Panc1 (cell line): ENCODE measurements around the gene ANAPC15. TPM values are rescaled to one million over a fixed set of nuclear protein-coding genes. Genes with fewer than 3 reads are reported as not detected.

Experiments used
- ATAC-seq: fragments of 200-7000 bp; cut with Tn5 transposase; 2 replicates; pipeline ENCODE4 v1.9.1; 2020; ENCODE audit warnings: mild to moderate bottlenecking, moderate library complexity
- BruUV-seq: library from RNA; stranded (reverse); fragments of 400-500 nt; replicated peaks from 2 replicates; lab custom pipeline; 2021; lab: Mats Ljungman, UMichigan
- CTCF ChIA-PET: fragments of 300-600 bp; sonication (Branson Sonifier 250); formaldehyde crosslinking; loops from one replicate; lab custom pipeline; 2022; ENCODE audit warnings: antibody characterized with exemption; lab: Charles Lee
- POLR2A ChIA-PET: fragments of 300-600 bp; sonication (Branson Sonifier 250); formaldehyde crosslinking; loops from one replicate; lab custom pipeline; 2022; ENCODE audit warnings: antibody characterized with exemption; lab: Charles Lee
- DNase-seq: peaks from one replicate; pipeline ENCODE4 v3.0.0-alpha.2; 2010; ENCODE audit warnings: low read depth, low spot score
- H3K27ac ChIP-seq: 2 replicates; pipeline ENCODE4 v1.5.1; 2011; ENCODE audit warnings: mild to moderate bottlenecking, low read length, inconsistent platforms
- H3K27me3 ChIP-seq: fragments of 200-500 bp; sonication (Bioruptor generic); 2 replicates; pipeline ENCODE4 v1.6.0; 2014; ENCODE audit warnings: low read length, inconsistent platforms; ENCODE audit not compliant: control insufficient read depth, insufficient read depth
- H3K36me3 ChIP-seq: fragments of 200-500 bp; sonication (Bioruptor generic); 2 replicates; pipeline ENCODE4 v1.5.1; 2014; ENCODE audit warnings: inconsistent platforms, mild to moderate bottlenecking, low read length, moderate library complexity; ENCODE audit not compliant: control insufficient read depth, insufficient read depth
- H3K4me1 ChIP-seq: 2 replicates; pipeline ENCODE4 v1.5.1; 2011; ENCODE audit warnings: inconsistent platforms, mild to moderate bottlenecking, low read length, moderate library complexity; ENCODE audit not compliant: control insufficient read depth, insufficient read depth
- H3K4me3 ChIP-seq, 2 experiments: 2 replicates each; pipeline ENCODE4 v1.5.1; 2011 to 2012; ENCODE audit warnings: low read depth in 2 of 2, low read length in 2 of 2, mild to moderate bottlenecking in 2 of 2, inconsistent platforms in 1 of 2, moderate library complexity in 1 of 2
- H3K9me3 ChIP-seq: fragments of 200-500 bp; sonication (Bioruptor generic); 2 replicates; pipeline ENCODE4 v1.5.1; 2014; ENCODE audit warnings: low read depth, mild to moderate bottlenecking, inconsistent platforms, low read length, moderate library complexity; ENCODE audit not compliant: control insufficient read depth, insufficient read depth
- POLR2AphosphoS5 ChIP-seq: IDR thresholded peaks from 2 replicates; pipeline ENCODE4 v1.6.1; 2012; ENCODE audit warnings: mild to moderate bottlenecking, low read depth, low read length, moderate library complexity
- SIN3A ChIP-seq: IDR thresholded peaks from 2 replicates; pipeline ENCODE4 v1.6.1; 2012; ENCODE audit warnings: low read depth, mild to moderate bottlenecking, low read length, moderate library complexity, borderline replicate concordance; ENCODE audit not compliant: insufficient read depth
- TCF7L2 ChIP-seq: IDR thresholded peaks from 2 replicates; pipeline ENCODE4 v1.6.1; 2011; ENCODE audit warnings: mild to moderate bottlenecking, low read depth, low read length, inconsistent platforms
- in situ Hi-C: cut with HindIII; loops from 2 replicates; pipeline ENCODE4 v1.10.0; 2016; ENCODE audit warnings: low sequenced_read_pairs, low pct_unique_long_range_greater_than_20kb
- intact Hi-C: fragments of 100-400 bp; cut with micrococcal nuclease; formaldehyde crosslinking; loops from one replicate; pipeline ENCODE4 v1.10.0; 2022; ENCODE audit not compliant: unreplicated experiment
- total RNA-seq: library from RNA; stranded (reverse); gene quantifications from one replicate; pipeline ENCODE4 v1.2.1, GENCODE V29; 2021; ENCODE audit not compliant: unreplicated experiment
- TF ChIP-seq, protein P1 (sequence below), 2 experiments: IDR thresholded peaks; 2 replicates each; pipeline ENCODE4 v1.6.1; 2011 to 2012; ENCODE audit warnings: low read depth in 2 of 2, control low read depth in 1 of 2, low read length in 1 of 2, mild to moderate bottlenecking in 1 of 2, moderate library complexity in 1 of 2; ENCODE audit not compliant: insufficient read depth in 1 of 2
- TF ChIP-seq, protein P2 (sequence below): fragments of 450-650 bp; IDR thresholded peaks from 2 replicates; pipeline ENCODE4 v1.5.1; 2017; ENCODE audit warnings: mild to moderate bottlenecking

Gene ANAPC15
- total RNA-seq, 1 experiment from 2014 or later = 78.2 TPM

DNA sequence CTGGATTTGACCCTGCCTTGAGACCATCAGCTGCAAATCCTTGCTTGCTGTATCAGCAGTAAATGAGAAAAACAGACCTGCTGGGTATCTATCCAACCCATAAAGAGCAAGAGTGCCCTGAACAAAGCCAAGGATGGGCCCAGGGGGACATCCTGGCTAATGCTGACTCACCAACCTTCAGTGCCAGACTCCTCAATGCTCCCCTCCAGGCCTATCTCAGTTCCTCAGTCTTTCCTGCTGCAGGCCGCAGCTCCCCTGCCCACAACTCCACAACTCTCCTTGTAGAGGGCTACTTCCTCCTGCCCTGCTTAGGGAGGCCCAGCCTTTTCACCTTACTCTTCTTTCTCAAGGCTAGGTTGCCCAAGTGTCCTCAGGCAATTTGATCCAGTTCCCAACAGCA, 12.0 kb downstream of the ANAPC15 start:
- no TSS peak for BruUV-seq
- CTCF ChIA-PET = no interaction called here
- DNase-seq = no peak
- TF ChIP-seq, protein P1, sequence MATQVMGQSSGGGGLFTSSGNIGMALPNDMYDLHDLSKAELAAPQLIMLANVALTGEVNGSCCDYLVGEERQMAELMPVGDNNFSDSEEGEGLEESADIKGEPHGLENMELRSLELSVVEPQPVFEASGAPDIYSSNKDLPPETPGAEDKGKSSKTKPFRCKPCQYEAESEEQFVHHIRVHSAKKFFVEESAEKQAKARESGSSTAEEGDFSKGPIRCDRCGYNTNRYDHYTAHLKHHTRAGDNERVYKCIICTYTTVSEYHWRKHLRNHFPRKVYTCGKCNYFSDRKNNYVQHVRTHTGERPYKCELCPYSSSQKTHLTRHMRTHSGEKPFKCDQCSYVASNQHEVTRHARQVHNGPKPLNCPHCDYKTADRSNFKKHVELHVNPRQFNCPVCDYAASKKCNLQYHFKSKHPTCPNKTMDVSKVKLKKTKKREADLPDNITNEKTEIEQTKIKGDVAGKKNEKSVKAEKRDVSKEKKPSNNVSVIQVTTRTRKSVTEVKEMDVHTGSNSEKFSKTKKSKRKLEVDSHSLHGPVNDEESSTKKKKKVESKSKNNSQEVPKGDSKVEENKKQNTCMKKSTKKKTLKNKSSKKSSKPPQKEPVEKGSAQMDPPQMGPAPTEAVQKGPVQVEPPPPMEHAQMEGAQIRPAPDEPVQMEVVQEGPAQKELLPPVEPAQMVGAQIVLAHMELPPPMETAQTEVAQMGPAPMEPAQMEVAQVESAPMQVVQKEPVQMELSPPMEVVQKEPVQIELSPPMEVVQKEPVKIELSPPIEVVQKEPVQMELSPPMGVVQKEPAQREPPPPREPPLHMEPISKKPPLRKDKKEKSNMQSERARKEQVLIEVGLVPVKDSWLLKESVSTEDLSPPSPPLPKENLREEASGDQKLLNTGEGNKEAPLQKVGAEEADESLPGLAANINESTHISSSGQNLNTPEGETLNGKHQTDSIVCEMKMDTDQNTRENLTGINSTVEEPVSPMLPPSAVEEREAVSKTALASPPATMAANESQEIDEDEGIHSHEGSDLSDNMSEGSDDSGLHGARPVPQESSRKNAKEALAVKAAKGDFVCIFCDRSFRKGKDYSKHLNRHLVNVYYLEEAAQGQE (IDR thresholded peaks at IDR 0.05; ENCODE audit: insufficient read depth in 1 of 2, low read depth in 2 of 2, low read length in 1 of 2) = no peak
- TF ChIP-seq TCF7L2 = no peak
- H3K27ac ChIP-seq = no peak overlapping the region
- intact Hi-C loops (no loop called here), in situ Hi-C loops (no loop called here)
- ATAC-seq = no peak
- H3K9me3 ChIP-seq = no peaks in the 10 kb centered on the region
- H3K27me3 ChIP-seq = no peaks in the 10 kb centered on the region
- peaks cover 10% of the 10 kb centered on the region for H3K4me1 ChIP-seq
- H3K4me3 ChIP-seq = no peak overlapping the region
- POLR2A ChIA-PET = interaction anchor here (0.6 to 0.9 kb wide), 3 partner anchors 12 to 95 kb away, joined by 3 to 6 read pairs (median 4); partner anchors contain the start of gene ANAPC15
- peaks cover 11% of the 10 kb centered on the region; the same call in 1 of the 2 replicates for H3K36me3 ChIP-seq

GRCh38 chr11:72100009-72100408, 12.5 kb downstream of the ANAPC15 start:
- peaks cover 10% of the 10 kb centered on the region for H3K4me1 ChIP-seq
- CTCF ChIA-PET = no interaction called here
- H3K27me3 ChIP-seq = no peaks in the 10 kb centered on the region
- no peak overlapping the region for H3K27ac ChIP-seq
- intact Hi-C loops (no loop called here), in situ Hi-C loops (no loop called here)
- peaks cover 11% of the 10 kb centered on the region; the same call in 1 of the 2 replicates for H3K36me3 ChIP-seq
- DNase-seq = no peak
- no TSS peak for BruUV-seq
- POLR2A ChIA-PET = interaction anchor here (0.5 to 0.9 kb wide), 4 partner anchors 12 to 94 kb away, joined by 3 to 6 read pairs (median 4); partner anchors contain the start of gene ANAPC15
- no peak for TF ChIP-seq TCF7L2
- TF ChIP-seq, protein P1 (IDR thresholded peaks at IDR 0.05; ENCODE audit: insufficient read depth in 1 of 2, low read depth in 2 of 2, low read length in 1 of 2) = no peak
- no peak for TF ChIP-seq POLR2AphosphoS5
- no peak for TF ChIP-seq SIN3A
- TF ChIP-seq, protein P2, sequence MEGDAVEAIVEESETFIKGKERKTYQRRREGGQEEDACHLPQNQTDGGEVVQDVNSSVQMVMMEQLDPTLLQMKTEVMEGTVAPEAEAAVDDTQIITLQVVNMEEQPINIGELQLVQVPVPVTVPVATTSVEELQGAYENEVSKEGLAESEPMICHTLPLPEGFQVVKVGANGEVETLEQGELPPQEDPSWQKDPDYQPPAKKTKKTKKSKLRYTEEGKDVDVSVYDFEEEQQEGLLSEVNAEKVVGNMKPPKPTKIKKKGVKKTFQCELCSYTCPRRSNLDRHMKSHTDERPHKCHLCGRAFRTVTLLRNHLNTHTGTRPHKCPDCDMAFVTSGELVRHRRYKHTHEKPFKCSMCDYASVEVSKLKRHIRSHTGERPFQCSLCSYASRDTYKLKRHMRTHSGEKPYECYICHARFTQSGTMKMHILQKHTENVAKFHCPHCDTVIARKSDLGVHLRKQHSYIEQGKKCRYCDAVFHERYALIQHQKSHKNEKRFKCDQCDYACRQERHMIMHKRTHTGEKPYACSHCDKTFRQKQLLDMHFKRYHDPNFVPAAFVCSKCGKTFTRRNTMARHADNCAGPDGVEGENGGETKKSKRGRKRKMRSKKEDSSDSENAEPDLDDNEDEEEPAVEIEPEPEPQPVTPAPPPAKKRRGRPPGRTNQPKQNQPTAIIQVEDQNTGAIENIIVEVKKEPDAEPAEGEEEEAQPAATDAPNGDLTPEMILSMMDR = no peak
- ATAC-seq = no peak
- no peak overlapping the region for H3K4me3 ChIP-seq
- no peaks in the 10 kb centered on the region for H3K9me3 ChIP-seq
